Measurements from ENCODE around the gene CIZ1.
A peak's percentile ranks its signal among the peaks of the same experiment; 100 is the strongest.

Gene CIZ1

DNA sequence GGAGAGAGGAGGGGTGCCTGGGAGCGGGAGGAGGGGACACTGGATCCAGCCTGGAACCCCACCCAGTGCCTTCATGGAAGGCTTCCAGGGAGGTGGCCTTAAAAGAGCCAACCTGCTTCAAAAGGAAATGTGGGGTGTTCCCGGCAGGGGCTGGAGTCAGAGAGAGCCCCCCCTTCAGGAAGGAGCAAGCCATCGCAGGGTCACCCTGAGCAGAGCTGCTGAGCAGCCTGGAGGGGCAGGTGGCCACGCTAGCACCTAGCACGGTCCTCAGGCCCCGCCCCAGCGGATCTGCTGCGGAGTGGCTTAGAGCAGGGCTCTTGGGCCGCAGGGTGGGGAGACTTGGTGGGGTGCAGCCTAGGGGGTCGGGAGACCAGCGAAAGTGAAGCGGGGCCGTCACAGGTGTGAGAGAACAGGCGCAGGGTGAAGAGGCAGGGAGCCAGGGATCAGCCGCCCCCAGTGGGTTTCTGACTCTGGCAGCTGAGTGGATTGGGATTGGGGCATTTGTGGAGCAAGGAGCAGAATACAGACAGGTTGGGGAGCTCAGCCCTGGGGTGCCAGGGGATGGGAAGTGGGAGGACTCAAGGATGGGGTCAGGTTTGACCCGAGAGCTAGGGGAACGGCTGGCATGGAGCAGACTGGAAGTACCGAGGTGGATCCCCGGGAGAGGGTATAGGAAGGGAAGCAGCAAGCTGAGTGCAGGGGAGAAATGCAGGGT is 40.6 kb downstream of the CIZ1 start:
- CTCF ChIA-PET: interaction anchor here (1.1 to 1.4 kb wide), 3 partner anchors 9 to 48 kb away, joined by 3 to 5 read pairs (median 3); partner anchors contain the start of gene BBLN
- POLR2A ChIA-PET: no interaction called here

DNA sequence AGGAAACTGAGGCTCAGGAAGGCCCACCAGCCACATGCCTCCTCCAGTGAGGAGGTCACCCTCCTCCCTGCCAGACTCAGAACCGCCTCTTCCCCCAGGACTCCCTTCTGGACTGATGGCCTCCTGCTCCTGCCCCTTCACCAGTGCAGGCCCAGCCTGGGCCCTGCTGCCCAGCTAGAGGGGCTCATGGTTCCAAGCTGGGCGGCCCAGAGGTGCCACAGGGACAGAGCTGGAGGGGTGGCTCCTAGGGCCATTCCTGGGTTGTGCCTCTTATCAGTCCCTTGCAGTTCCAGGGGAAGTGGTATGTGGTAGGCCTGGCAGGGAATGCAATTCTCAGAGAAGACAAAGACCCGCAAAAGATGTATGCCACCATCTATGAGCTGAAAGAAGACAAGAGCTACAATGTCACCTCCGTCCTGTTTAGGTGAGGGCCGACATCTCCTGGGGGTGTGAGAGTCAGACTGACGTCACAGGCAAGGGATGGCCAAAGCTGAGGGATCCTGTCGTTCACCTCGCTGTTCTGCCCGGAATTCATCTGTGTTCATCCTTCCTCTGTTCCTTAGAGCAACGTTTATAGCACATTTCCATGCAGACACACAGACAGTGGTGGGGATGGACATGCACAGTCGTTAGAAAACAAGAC is 41.3 kb downstream of the CIZ1 start:
- CTCF ChIA-PET: no interaction called here
- TF ChIP-seq, protein P1, sequence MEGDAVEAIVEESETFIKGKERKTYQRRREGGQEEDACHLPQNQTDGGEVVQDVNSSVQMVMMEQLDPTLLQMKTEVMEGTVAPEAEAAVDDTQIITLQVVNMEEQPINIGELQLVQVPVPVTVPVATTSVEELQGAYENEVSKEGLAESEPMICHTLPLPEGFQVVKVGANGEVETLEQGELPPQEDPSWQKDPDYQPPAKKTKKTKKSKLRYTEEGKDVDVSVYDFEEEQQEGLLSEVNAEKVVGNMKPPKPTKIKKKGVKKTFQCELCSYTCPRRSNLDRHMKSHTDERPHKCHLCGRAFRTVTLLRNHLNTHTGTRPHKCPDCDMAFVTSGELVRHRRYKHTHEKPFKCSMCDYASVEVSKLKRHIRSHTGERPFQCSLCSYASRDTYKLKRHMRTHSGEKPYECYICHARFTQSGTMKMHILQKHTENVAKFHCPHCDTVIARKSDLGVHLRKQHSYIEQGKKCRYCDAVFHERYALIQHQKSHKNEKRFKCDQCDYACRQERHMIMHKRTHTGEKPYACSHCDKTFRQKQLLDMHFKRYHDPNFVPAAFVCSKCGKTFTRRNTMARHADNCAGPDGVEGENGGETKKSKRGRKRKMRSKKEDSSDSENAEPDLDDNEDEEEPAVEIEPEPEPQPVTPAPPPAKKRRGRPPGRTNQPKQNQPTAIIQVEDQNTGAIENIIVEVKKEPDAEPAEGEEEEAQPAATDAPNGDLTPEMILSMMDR (IDR thresholded peaks at IDR 0.05; ENCODE audit: control extremely low read depth, extremely low read depth, low read depth, missing control alignments): no peak
- POLR2A ChIA-PET: no interaction called here
- no peak for DNase-seq (ENCODE audit: extremely low spot score)

More for the DNA sequence above, 40.6 kb downstream of the CIZ1 start:
- TF ChIP-seq, protein P1 (IDR thresholded peaks at IDR 0.05; ENCODE audit: control extremely low read depth, extremely low read depth, low read depth, missing control alignments): peak; percentile 25
- DNase-seq (ENCODE audit: extremely low spot score): no peak

DNA sequence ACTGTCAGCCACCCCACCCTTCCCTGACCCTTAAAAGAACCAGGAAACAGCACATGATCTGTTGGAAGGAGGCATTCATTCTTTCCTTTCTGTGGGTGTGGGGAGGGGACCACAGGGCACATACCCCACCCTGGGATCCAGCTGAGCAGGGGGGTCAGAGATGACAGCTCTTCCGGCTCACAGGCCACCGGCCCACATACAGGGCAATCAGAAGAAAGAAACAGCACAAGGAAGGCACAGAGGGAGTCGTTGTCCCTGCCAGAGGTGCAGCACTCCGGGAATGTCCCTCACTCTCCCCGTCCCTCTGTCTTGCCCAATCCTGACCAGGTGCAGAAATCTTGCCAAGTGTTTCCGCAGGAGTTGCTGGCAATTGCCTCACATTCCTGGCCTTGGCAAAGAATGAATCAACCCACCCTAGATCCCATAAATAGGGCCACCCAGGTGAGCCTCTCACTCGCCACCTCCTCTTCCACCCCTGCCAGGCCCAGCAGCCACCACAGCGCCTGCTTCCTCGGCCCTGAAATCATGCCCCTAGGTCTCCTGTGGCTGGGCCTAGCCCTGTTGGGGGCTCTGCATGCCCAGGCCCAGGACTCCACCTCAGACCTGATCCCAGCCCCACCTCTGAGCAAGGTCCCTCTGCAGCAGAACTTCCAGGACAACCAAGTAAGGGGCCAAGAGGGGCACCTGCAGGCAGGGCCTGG is 42.2 kb downstream of the CIZ1 start, which contains the start of gene LCN2:
Gene LCN2 (plus strand): TSS at position 453 of the 701 bp plus-strand sequence. CDS start 73 bp downstream, at position 526.
- ChIA-PET POLR2A (no interaction called here), CTCF (no interaction called here)
- TF ChIP-seq, protein P1 (IDR thresholded peaks at IDR 0.05; ENCODE audit: control extremely low read depth, extremely low read depth, low read depth, missing control alignments): no peak
- no peak for DNase-seq (ENCODE audit: extremely low spot score)

DNA sequence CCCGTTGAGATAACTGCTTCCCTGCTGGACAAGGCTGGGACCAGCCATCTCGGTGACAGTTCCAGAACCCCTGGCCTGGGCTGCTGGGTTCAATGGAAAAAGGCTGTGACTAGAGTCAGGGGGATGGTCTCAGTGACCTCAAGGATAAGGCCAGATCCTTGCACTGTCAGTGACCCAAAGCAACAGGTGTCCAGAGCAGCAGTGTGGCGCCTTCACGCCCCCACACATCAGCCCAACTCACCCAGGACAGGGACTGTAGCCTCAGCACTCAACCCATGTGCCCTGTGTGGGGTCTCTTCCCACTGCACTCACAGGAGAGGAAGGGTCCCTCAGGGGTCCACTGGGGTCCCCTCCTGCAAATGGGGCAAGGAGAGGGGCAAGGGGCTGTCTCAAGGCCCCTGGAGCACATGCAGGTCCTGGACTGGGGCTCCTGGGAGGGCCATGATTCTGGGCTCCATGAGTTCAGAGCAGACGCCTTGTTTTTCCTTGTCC is 42.8 kb downstream of the CIZ1 start:
- DNase-seq (ENCODE audit: extremely low spot score): no peak
- POLR2A ChIA-PET: no interaction called here
- CTCF ChIA-PET: no interaction called here
- TF ChIP-seq, protein P1 (IDR thresholded peaks at IDR 0.05; ENCODE audit: control extremely low read depth, extremely low read depth, low read depth, missing control alignments): no peak

DNA sequence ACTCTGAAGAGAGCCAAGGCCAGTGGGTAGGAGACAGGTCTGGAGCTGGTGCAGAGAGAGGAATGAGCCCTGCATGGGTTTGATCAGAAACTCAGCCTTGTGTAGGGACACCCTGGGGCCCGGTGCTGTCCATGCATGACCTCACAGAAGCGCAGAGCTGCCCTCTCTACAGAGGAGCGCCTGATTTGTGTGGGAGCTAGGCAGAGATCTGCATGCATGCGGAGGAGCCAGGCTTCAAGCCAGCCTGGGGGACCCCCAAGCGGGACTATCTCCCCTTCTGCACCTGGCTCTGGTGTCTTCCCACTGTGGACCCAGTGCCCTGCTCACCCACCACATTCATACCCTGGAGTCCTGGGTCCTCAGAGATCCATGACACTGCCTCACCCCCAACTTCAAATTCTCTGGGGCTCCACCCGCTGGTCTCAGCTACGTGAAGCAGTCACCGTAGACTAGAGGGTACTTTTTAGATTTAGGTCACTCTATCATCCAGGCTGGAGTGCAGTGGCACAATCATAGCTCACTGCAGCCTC is 44.7 kb downstream of the CIZ1 start:
- ChIA-PET POLR2A (no interaction called here), CTCF (interaction anchor here (2.0 kb wide), 1 partner anchor 18 kb away, joined by 6 read pairs; the partner anchor contains the start of gene PTGES2)
- no peak for DNase-seq (ENCODE audit: extremely low spot score)
- TF ChIP-seq, protein P1 (IDR thresholded peaks at IDR 0.05; ENCODE audit: control extremely low read depth, extremely low read depth, low read depth, missing control alignments): no peak

DNA sequence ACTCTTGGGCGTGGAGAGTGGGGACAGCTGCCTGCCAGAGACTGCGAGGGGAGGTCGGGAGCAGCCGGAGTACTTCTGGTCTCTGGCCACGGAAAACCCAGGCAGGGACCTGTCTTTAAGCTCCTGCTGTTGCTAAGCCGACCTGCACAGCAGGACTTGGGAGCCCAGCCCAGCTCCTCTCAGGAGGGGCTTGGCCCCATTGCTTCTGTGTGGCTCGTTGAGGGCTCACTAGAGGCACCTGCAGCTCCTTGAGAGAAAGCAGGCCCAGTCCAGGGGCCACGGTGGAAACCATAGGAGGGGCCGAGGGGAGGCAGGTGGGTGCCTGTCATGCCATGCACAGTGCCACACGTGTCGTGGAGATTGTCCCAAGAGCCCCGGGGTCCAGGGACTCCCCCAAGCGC is 45.4 kb downstream of the CIZ1 start:
- CTCF ChIA-PET: interaction anchor here (2.0 kb wide), 1 partner anchor 17 kb away, joined by 6 read pairs; the partner anchor contains the start of gene PTGES2
- TF ChIP-seq, protein P1 (IDR thresholded peaks at IDR 0.05; ENCODE audit: control extremely low read depth, extremely low read depth, low read depth, missing control alignments): no peak
- DNase-seq (ENCODE audit: extremely low spot score): no peak
- POLR2A ChIA-PET: no interaction called here
